K562 (cell line): ENCODE results near the gene GNG14. TPM values are rescaled to one million over a fixed set of nuclear protein-coding genes. Genes with fewer than 3 reads are reported as not detected.

Experiments
- ATF2 ChIP-seq: sonication (generic); formaldehyde crosslinking; IDR thresholded peaks from 2 replicates; pipeline ENCODE4 v1.8.1; 2022; ENCODE audit warnings: missing genetic modification reagents
- ATF3 ChIP-seq, 2 experiments: fragments of 450-650 bp in 1 of 2; sonication (generic) in 1 of 2; formaldehyde crosslinking in 1 of 2; IDR thresholded peaks in 1 of 2; conservative IDR thresholded peaks in 1 of 2; 2 replicates each; pipeline versions ENCODE4 v1.6.1 to v1.8.1; 2016 to 2023; ENCODE audit warnings: mild to moderate bottlenecking in 2 of 2, moderate library complexity in 2 of 2, inconsistent platforms in 1 of 2, missing genetic modification reagents in 1 of 2
- BCLAF1 ChIP-seq, 2 experiments: fragments of 450-650 bp in 1 of 2; IDR thresholded peaks; 2 replicates each; pipeline ENCODE4 v1.6.1; 2011 to 2017; ENCODE audit warnings: low read depth in 2 of 2, antibody characterized with exemption in 1 of 2, borderline replicate concordance in 1 of 2, low read length in 1 of 2, mild to moderate bottlenecking in 1 of 2, mixed read lengths in 1 of 2; ENCODE audit not compliant: control insufficient read depth in 1 of 2
- GMEB1 ChIP-seq: fragments of 250-450 bp; sonication (Bioruptor Pico); IDR thresholded peaks from 2 replicates; pipeline ENCODE4 v1.4.0; 2020; ENCODE audit warnings: mild to moderate bottlenecking
- HDAC2 ChIP-seq: fragments of 450-650 bp; IDR thresholded peaks from 2 replicates; pipeline ENCODE4 v1.6.1; 2016; ENCODE audit warnings: mild to moderate bottlenecking
- IRF2 ChIP-seq: sonication (generic); formaldehyde crosslinking; IDR thresholded peaks from 2 replicates; pipeline ENCODE4 v1.8.1; 2022; ENCODE audit warnings: mild to moderate bottlenecking, missing genetic modification reagents
- L3MBTL2 ChIP-seq: fragments of 450-650 bp; IDR thresholded peaks from 2 replicates; pipeline ENCODE4 v1.6.1; 2016; ENCODE audit warnings: mild to moderate bottlenecking, moderate library complexity
- MTA3 ChIP-seq: fragments of 450-650 bp; formaldehyde crosslinking; IDR thresholded peaks from 2 replicates; pipeline ENCODE4 v1.6.1; 2017; ENCODE audit warnings: mild to moderate bottlenecking, borderline replicate concordance
- NELFE ChIP-seq: IDR thresholded peaks from 2 replicates; pipeline ENCODE4 v1.6.1; 2011; ENCODE audit warnings: mild to moderate bottlenecking; ENCODE audit not compliant: insufficient read depth, insufficient read length
- PTBP1 ChIP-seq: fragments of 200-400 bp; formaldehyde crosslinking; IDR thresholded peaks from 2 replicates; pipeline ENCODE4 v1.6.1; 2017; ENCODE audit warnings: low read depth, low read length
- VEZF1 ChIP-seq: fragments of 200-800 bp; sonication (Bioruptor generic); IDR thresholded peaks from 2 replicates; pipeline ENCODE4 v1.6.1; 2017; ENCODE audit warnings: missing genetic modification characterization, missing compliant biosample characterization
- ZNF12 ChIP-seq: sonication (generic); formaldehyde crosslinking; IDR thresholded peaks from 2 replicates; pipeline ENCODE4 v1.4.0; 2020; ENCODE audit warnings: mild to moderate bottlenecking, missing genetic modification reagents
- polyA plus RNA-seq, 8 experiments: library from polyadenylated mRNA; depleted of rRNA in 4 of 8; stranded (reverse) in 5 of 8; unstranded in 3 of 8; fragments of >200 nt; fragmentation: Nextera tagmentation in 2 of 8; fragmentation: Illumina TruSeq in 1 of 8; extraction: Ambion mirVana in 2 of 8; extraction: Trizol in 1 of 8; gene quantifications; 2 replicates each; pipeline versions ENCODE4 v1.2.1 to v1.2.3, GENCODE V29; 2011 to 2014; ENCODE audit warnings: inconsistent platforms in 1 of 8, missing spikeins in 1 of 8
- total RNA-seq, 7 experiments: library from RNA; depleted of rRNA in 6 of 7; stranded (reverse); fragments of >200 nt in 6 of 7; fragmentation: Illumina TruSeq in 2 of 7; extraction: Trizol in 2 of 7; gene quantifications; 2 replicates each; pipeline versions ENCODE4 v1.2.1 to v1.2.3, GENCODE V29; 2011 to 2021; ENCODE audit warnings: low replicate concordance in 1 of 7

Gene GNG14
- total and polyA plus RNA-seq, 9 of the 15 experiments (the other 6 are each of a cell fraction or from before 2014, with no cell fraction given), result not detected

- TF ChIP-seq IRF2 (CRISPR knock-in tag), result no peak
- no peak for TF ChIP-seq NELFE
- peak; percentile 61 for TF ChIP-seq VEZF1 (CRISPR knock-in tag)
- no peak for TF ChIP-seq ATF3 (IDR thresholded peaks at IDR 0.05)
- TF ChIP-seq ATF3 (CRISPR knock-in tag; conservative IDR thresholded peaks at IDR 0.05), result no peak
- no peak for TF ChIP-seq ZNF12
- TF ChIP-seq GMEB1 (CRISPR knock-in tag), result no peak
- no peak for TF ChIP-seq ATF2 (CRISPR knock-in tag)
- TF ChIP-seq PTBP1, result no peak
- no peak for TF ChIP-seq L3MBTL2
- no peak for TF ChIP-seq HDAC2
- no peak for TF ChIP-seq MTA3
- TF ChIP-seq BCLAF1 (IDR thresholded peaks at IDR 0.05; ENCODE audit: borderline replicate concordance in 1 of 2, control insufficient read depth in 1 of 2, low read depth in 2 of 2, low read length in 1 of 2), result no peak
These were observed 34.1 kb downstream of the GNG14 start (continued) for GRCh38 chr19:12721656-12722565.
